Measurements from ENCODE around the gene SORCS2.

DNA sequence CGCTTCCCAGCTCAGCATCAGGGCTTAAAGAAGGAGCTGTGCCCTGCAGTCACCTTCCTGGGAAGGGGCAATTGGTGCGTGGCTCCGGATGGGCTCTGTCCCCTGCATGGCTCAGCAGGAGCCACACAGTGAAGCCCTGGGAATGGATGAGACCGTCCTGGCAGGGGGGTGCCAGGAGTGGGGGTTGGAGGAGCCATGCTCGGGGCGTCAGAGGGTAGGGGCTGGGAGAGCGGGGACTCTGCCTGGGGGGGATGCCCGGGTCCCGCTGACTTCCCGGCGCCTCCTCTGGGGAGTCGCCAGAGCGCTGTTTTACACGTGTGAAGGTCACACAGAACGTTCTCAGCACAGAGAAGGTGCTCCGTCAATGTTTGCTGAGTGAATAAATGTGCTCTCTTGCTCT lies 563.2 kb downstream of the SORCS2 start:
- no peak for TF ChIP-seq POLR2AphosphoS5 (IDR thresholded peaks at IDR 0.05; ENCODE audit: borderline replicate concordance, low read depth, low read length)
- TF ChIP-seq EZH2 (IDR thresholded peaks at IDR 0.05) = no peak
- TF ChIP-seq FOXP2 (optimal IDR thresholded peaks at IDR 0.05; ENCODE audit: control extremely low read depth, extremely low read length, insufficient read depth) = no peak

All from SK-N-MC (cell line).